Adipose tissue (tissue), 3 donors: ENCODE results near the gene RPL21. TPM values are rescaled to one million over a fixed set of nuclear protein-coding genes. Genes with fewer than 3 reads are reported as not detected.

Experiments used
- H3K27ac ChIP-seq: one replicate; pipeline ENCODE4 v1.5.1; 2013; ENCODE audit warnings: low read depth, low read length
- WGBS, 3 donors: extraction: QIAGEN DNeasy Blood & Tissue Kit; methylation state at CpG; one replicate each; pipeline ENCODE4 v1.1.7; 2013; 5-methylcytosine and 5-hydroxymethylcytosine counted together
- polyA plus RNA-seq, 3 donors: library from polyadenylated mRNA; stranded (reverse); fragments of 200-250 nt; gene quantifications; one replicate each; pipeline ENCODE4 v1.2.3, GENCODE V29; 2013
- donor health status: healthy with polysubstance abuse.
- donor health status: Bipolar disorder and iron deficiency.
- donor health status: healthy.

Gene RPL21
- polyA plus RNA-seq, 3 donors: 855 to 2,338 (median 1,134) TPM

DNA sequence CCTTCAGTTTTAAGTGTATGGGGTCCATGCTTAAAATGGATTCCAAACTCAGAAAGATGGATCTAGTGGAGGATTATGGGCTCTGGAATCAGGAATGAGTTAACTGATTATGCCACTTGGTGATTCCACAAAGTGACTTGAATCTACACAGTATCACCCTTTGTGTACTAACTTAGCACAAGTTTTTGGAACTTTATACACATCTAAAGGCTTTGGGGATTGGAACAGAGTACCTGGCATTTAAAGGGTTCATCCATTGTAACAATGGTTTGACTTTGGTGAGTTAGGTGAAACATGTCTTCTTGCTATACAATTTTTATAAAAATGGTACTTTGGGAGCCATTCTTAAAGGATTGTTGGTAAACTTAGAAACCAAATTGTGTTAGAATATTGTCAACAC, 1.1 kb downstream of the RPL21 start:
- no peak overlapping the region for H3K27ac ChIP-seq

- 88 to 93% (median 89%) methylated on average over 3 of the region's 3 CpGs for WGBS, 3 donors
- H3K27ac ChIP-seq: no peak overlapping the region
Observed at GRCh38 chr13:27257233-27257568, 5.8 kb downstream of the RPL21 start.

GRCh38 chr13:27257648-27258253, 6.4 kb downstream of the RPL21 start:
- 85 to 87% (median 86%) methylated on average over 11 of the region's 11 CpGs for WGBS, 3 donors

DNA sequence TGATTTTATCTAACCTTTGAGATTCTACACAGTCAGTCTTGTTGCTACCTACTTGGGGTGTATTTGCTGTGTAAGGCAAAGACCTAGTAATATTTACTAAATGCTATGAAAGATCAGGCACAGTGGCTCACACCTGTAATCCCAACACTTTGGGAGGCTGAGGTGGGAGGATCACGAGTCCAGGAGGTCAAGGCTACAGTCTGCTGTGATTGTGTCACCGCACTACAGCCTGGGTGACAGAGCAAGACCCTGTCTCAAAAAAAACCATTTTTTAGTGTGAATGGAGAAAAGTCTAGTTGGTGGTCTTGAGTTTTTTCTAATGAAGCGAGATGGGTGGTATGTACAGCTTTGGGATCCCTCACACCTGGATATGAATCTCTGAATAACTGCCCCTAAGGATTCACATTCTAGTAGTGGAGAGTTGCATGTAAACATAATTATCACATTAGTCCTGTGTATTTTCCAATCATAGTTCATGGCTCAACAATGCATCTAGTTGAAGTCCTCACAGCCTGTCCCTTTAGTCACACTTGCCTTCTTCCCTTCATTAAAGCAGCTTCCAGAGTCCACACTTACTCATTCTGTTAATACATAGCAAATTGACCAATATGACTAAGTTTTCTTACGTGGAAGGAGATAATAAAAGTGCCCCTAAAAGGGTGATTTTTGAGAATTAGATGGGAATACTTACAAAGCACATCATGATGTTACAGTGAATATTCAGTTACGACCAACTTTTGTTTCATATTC, 7.5 kb downstream of the RPL21 start:
- 85 to 97% (median 96%) methylated on average over 5 of the region's 5 CpGs for WGBS, 3 donors
- no peak overlapping the region for H3K27ac ChIP-seq

More at GRCh38 chr13:27257648-27258253, 6.4 kb downstream of the RPL21 start:
- no peak overlapping the region for H3K27ac ChIP-seq

DNA sequence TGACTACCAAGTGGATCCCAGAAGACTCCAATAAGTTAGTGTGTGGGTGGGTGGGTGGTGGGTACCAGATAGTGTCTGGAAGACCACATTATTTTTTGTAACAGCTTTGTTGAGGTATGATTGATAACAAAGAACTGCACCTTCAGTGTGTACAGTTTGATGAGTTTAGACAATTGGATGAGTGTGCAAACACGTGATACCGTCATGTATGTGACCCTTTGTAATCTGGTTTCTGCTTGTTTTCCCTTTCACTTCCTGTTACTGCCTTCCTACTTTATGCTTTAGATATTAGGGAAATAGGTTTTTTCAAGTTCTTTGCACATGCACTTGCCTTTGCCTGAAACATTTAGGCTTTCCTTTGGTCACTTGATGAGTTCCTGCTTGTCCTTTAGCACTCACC, 8.5 kb downstream of the RPL21 start:
- WGBS, 3 donors: 31 to 48% (median 42%) methylated on average over 2 of the region's 2 CpGs
- no peak overlapping the region for H3K27ac ChIP-seq

DNA sequence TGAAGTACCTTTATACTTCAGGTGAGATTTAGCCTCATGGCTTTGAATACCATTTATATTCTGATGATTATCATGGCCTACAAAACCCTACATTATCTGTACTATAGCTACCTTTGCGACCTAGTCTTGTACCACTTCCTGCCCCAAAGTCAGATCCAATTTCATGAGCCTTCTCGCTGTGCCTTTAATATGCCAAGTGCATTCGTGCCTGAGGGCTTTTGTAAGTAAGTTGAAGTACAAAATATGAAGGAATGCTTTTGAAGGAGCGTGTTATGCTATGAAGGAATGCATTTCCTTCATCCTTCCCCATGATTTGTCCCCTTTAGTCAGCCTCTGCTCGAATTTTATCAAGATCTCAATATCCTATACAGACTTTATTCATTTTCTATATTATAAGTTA, 10.0 kb downstream of the RPL21 start:
- no peak overlapping the region for H3K27ac ChIP-seq
- 81 to 88% (median 86%) methylated on average over 5 of the region's 5 CpGs for whole genome bisulfite sequencing, 3 donors

DNA sequence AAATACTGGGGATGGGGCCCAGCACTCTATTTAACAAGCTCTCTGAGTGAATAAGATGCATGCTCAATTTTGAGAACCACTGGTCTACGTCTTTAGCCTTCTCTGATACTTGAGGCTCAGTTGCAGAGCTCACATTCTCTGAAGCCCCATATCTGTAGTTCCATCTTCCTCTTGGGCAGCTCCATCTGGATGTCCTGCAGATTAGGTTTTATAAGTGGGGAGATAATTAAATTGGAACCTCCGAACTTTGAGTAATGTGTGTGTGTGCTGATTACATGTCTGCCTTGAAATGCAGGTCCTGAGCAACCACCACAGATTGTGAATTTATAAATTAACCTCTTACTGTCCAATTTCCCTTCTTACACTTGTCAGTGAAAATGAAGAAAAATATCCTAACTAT, 12.1 kb downstream of the RPL21 start:
- no peak overlapping the region for H3K27ac ChIP-seq
- WGBS, 3 donors: 41 to 81% (median 70%) methylated on average over 2 of the region's 2 CpGs

GRCh38 chr13:27264181-27264580, 12.8 kb downstream of the RPL21 start:
- WGBS, 3 donors: 49 to 63% (median 57%) methylated on average over 5 of the region's 5 CpGs
- no peak overlapping the region for H3K27ac ChIP-seq

- no peak overlapping the region for H3K27ac ChIP-seq
- 55 to 73% (median 56%) methylated on average over 1 of the region's 1 CpG for WGBS, 3 donors
Observed at GRCh38 chr13:27264648-27265047, 13.3 kb downstream of the RPL21 start.

- WGBS, 3 donors: 33 to 54% (median 36%) methylated on average over 2 of the region's 2 CpGs
- H3K27ac ChIP-seq: no peak overlapping the region
Observed at GRCh38 chr13:27266917-27267316, 15.6 kb downstream of the RPL21 start.

DNA sequence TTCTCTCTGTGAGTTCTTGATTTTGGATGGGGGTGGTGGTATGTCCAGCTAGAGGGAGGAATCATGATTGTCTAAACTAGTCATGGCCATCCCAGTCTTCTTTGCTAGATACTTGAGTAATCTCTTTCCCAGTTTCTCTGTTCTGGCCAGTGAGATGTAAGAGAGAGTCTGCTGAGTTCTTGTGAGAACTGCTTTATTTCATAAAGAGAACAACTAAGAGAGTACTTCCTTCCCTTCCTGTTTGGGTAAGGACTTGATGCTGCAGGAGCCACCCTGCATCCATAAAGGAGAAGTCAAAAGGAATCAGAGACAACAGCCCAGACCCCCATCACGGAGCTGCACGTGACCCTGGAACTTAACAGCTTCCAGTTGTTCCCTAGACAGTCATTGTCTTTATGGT, 16.2 kb downstream of the RPL21 start:
- H3K27ac ChIP-seq: no peak overlapping the region
- WGBS, 3 donors: 46 to 87% (median 48%) methylated on average over 2 of the region's 2 CpGs

GRCh38 chr13:27269114-27269665, 17.8 kb downstream of the RPL21 start:
- 66 to 76% (median 72%) methylated on average over 2 of the region's 2 CpGs for WGBS, 3 donors
- no peak overlapping the region for H3K27ac ChIP-seq

DNA sequence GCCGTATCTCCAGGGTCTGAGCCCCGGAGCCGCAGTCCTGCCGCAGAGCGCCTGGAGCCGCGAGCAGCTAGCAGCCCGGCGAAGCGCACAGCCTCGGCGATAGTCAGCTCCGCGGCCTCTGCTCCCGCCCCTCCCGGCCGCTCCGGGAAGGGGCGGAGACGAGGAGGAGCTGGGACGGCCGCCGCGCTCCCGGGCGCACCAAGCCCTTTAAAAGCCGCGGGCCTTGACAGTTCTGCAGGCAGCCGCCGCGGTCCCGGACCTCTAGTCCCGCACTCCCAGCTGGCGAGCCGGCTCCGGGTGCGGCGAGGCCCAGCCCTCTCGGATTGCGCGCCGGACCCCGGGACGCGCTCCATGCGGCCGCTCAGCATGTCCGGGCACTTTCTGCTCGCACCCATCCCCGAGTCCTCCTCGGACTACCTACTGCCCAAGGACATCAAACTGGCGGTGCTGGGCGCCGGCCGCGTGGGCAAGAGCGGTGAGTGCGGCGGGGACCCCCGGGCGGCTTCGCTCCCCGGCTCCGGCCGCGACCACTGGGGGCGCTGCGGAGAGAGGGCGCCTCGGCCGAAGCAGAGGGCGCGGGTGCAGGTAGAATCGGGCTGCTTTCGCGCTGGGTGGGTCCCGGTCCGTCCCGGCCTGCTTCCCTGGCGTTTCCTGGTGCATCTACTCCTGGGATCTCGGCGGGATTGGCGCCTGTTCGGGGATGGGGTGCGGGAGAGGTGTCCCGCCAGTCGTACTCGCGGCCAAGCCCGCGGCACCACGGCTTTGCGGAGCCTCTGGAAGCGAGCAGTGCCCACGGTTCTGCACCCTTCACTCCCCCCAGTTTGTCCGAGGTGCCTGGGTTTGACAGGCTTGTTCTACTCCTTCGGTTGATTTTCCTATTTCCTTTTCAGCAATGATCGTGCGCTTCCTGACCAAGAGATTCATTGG, 19.5 kb downstream of the RPL21 start, which contains the start of gene RASL11A:
Gene RASL11A, plus strand, starts transcription at position 237 of the 927 bp plus-strand sequence. Its CDS starts 115 bp downstream, at position 352.
- H3K27ac ChIP-seq: no peak within 1 kb of the TSS
- WGBS, 3 donors: 0 to 1% (median 1%) methylated on average over 91 to 99 of the region's 99 CpGs

DNA sequence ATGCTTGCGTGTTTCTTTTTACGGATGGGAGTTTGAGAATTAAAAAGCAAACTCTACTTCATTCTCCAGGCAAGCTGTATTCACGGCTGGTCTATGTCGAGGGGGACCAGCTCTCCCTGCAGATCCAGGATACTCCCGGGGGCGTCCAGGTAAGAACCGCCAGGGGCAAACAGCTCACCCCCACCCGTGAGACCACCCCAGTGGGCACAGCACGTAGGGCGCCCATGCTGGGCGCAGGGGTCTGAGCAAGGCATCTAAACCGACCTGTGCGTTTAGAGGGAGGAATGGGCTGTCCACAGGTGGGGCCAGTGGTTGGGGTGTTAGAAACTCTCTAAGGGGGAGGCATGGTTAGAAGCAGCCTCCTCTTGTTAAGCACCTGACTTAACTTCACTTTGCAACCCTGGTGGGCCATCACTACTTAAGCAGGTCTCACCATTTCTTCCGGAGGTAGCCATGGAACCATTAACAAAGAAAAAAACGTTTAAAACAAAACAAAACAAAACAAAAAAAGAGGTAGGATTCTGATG, 20.3 kb downstream of the RPL21 start:
- 42 to 50% (median 48%) methylated on average over 15 of the region's 15 CpGs for WGBS, 3 donors
- H3K27ac ChIP-seq: no peak overlapping the region

- 62 to 76% (median 65%) methylated on average over 4 of the region's 4 CpGs for WGBS, 3 donors
- H3K27ac ChIP-seq: no peak overlapping the region
Observed at GRCh38 chr13:27273658-27274425, 22.5 kb downstream of the RPL21 start.

DNA sequence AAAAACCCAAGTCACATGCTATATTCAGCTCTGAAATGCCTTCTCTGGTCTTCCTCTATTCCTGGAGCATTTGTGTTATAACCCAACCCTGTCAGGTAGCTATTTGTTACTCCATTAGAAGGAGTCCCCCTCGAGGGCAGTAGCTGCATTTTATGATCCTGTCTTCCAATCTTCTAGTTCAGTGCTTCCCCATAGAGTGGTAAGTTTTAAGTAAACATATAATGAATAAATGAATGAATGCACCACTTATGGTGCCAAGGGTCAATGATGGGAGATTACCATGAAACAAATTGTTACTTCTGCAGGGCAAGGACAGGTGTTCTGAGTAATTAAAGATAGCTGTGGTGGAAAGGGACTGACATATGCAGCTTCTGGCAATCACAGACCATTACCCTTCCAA, 23.3 kb downstream of the RPL21 start:
- no peak overlapping the region for H3K27ac ChIP-seq
- 46 to 50% (median 47%) methylated on average over 1 of the region's 1 CpG for WGBS, 3 donors

- H3K27ac ChIP-seq: no peak overlapping the region
- 51 to 63% (median 60%) methylated on average over 7 of the region's 7 CpGs for WGBS, 3 donors
Observed at GRCh38 chr13:27276188-27276587, 24.8 kb downstream of the RPL21 start.

GRCh38 chr13:27279506-27279905, 28.1 kb downstream of the RPL21 start:
- 90 to 92% (median 91%) methylated on average over 7 of the region's 7 CpGs for WGBS, 3 donors

More at GRCh38 chr13:27279506-27279905, 28.1 kb downstream of the RPL21 start:
- no peak overlapping the region for H3K27ac ChIP-seq
